Stimulated activated CD8-positive, alpha-beta memory T cell treated with anti-CD3 and anti-CD28 coated beads, Interleukin-7, amount 100 ng/mL, for 48 hours (primary cell): Measurements from ENCODE around the gene PTPN6.

Experiments used
- DNase-seq, 2 donors: peaks; one replicate each; pipeline ENCODE4 v3.0.0-alpha.2; 2020; ENCODE audit warnings: low read depth in 1 of 2; ENCODE audit errors: extremely low read depth in 1 of 2

Gene PTPN6

GRCh38 chr12:6954316-6955107, 3.4 kb downstream of the PTPN6 start:
- DNase-seq = no peak

GRCh38 chr12:6955108-6956020, 4.2 kb downstream of the PTPN6 start:
- no peak for DNase-seq

DNA sequence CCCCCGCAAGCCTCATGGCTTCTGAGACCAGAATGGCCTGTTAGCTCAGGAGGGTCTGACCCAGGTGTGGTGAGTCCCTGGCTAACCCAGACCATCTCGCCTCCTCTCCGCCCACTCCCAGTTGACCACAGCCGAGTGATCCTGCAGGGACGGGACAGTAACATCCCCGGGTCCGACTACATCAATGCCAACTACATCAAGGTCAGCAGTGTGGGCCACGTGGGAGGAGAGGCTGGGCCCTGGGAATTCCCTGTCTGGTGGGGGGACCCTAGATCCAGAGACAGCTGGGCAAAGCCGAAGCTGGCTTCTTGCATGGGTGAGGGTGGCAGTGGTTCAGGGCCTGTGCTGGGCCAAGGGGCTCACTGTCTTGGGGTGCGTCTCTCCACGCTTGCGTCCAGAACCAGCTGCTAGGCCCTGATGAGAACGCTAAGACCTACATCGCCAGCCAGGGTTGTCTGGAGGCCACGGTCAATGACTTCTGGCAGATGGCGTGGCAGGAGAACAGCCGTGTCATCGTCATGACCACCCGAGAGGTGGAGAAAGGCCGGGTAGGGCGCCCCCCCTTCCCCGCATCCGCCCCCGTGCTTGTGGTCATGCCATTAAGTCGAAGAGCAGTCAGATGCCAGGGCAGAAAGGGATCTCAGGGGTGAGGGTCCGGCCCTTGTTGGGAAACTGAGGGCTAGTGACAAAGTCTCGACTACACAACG, 5.0 kb downstream of the PTPN6 start:
- DNase-seq = no peak

DNA sequence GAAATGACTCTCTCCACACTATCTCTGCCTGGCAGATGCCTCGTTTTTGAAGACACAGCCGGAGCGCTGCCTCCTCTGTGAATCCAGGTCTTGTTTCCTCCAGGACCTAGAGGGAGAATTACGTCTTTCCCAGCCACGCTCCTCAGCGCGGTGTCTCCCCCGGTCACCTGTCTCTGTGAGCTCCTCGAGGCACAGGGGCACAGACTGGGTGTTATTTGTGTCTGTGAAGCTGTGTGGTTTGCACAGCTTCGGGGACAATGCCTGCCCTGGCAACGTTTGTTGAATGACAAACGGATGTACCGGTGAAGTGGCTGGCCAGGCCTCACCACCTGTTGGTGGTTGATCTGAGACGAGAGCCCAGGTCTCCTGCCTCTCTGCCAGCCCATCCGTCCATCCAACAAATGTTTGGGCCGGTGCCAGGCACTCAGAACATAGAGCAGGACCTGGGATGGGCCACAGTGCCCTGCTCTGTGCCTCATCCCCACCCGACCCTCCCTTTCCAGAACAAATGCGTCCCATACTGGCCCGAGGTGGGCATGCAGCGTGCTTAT, 6.1 kb downstream of the PTPN6 start:
- no peak for DNase-seq

- DNase-seq = no peak
These were observed 6.8 kb downstream of the PTPN6 start for GRCh38 chr12:6957741-6958608.

DNA sequence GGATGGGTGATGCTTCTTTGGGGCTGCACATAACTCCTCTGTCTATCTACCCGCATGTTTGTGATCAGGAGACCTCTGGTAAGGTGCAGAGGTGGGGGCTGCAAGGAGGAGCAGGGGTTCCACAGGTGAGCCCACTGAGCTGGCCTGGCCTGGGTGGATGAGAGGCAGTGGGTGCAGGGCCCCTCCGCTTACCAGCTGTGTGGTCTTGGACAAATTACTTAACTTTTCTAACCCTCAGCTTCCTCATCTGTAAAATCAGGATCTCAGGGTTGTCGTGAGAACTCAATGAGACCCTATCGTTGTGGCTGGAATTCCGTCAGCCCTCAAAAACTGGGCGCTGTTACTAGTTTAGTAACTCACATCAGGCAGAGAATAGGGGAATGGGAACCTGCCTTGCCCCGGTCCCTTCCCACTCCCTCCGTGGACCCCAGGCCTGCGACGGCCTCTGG, 7.5 kb downstream of the PTPN6 start:
- DNase-seq = no peak

DNA sequence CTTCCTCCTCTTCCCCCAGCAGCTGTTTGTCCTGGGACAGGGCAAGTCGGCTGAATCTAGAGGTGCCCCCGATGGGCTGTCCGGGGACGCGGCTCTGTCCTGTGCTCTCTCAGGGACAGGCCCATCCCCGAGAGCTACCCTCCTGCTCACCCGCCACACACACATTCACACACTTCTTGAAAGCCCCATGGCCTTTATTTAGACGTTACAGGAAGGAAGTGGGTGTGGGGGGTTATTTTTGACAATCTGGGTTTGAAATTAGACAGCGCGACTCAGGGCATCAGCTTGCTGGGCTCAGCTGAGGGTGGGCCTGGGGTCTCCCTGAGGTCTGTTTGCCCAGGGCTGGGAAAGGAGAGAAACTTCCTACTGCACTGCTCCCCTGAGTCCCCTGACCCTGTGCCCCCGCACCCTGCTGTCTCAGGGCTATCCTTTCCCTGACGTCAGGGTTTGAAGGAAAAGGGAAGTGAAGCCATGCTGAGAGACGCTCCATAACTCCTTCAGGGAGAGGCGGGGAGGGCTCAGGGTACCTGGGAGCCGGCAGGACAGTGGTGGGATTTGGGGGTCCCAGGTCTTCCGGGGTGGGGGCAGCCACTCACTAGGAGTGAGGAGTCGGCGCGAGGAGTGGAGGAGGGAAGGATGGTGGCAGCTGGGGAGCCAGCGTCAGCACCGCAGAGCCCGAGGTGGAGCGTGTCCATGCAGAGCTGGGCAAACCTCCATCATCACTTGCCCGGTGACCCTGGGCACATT, 8.1 kb downstream of the PTPN6 start:
- DNase-seq = no peak

GRCh38 chr12:6959805-6960592, 8.8 kb downstream of the PTPN6 start:
- DNase-seq = no peak

GRCh38 chr12:6960593-6961277, 9.6 kb downstream of the PTPN6 start:
- DNase-seq = no peak

GRCh38 chr12:6961278-6961694, 10.1 kb downstream of the PTPN6 start:
- peak; percentile 89 to 94 for DNase-seq

DNA sequence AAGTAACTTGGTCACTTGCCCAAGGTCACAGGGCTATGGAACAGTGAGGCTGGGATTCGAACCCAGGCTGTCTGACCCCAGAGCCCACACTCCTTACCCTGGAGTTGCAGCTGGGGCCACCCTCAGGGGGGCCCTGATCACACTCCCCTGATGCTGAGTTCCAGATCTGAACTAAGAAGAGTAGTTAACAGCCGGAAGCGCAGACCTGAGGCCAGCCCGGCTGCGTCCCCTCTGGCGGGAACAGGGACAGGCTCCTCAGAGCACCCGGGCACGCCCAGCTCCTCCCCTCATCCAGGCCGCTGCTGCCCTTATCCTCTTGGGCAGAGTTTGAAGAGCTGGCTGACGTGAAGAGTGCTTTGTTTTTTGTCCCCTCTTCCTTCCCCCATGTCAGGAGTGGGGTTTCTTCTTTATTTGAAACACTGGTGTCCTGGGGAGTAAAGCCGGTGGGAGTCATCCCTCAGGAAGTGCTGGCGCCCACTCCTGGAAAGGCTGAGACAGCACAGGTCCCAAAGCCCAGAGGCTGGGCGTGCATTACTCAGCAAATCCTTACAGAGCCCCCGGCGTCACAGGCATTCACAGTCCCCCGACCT, 10.6 kb downstream of the PTPN6 start:
- DNase-seq = no peak

GRCh38 chr12:6962285-6963015, 11.3 kb downstream of the PTPN6 start:
- no peak for DNase-seq

- no peak for DNase-seq
These were observed 12.0 kb downstream of the PTPN6 start for GRCh38 chr12:6963016-6963731.

GRCh38 chr12:6963791-6964413, 12.7 kb downstream of the PTPN6 start:
- no peak for DNase-seq

DNA sequence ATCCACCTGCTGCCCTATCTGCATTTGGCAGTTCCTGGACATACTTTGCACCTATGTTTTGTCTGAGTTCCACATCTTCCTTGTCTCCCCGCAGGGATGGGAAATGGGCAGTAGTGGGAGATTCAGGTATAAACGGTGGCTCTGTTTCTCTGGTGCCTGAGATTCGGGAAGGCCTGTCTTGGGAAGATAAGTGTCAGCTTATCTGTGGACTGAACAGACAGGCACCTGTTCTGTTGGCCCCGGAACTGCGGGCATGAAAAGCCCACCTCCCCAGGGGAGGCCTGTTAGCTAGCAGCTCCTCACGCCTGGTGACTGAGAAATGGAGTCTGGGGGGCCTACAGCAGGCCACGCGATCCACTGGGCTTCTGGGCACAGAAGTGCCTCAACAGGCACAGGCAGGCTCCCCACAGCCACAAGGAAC, 13.5 kb downstream of the PTPN6 start:
- no peak for DNase-seq
